ENCODE data around the gene PHF12.

DNA sequence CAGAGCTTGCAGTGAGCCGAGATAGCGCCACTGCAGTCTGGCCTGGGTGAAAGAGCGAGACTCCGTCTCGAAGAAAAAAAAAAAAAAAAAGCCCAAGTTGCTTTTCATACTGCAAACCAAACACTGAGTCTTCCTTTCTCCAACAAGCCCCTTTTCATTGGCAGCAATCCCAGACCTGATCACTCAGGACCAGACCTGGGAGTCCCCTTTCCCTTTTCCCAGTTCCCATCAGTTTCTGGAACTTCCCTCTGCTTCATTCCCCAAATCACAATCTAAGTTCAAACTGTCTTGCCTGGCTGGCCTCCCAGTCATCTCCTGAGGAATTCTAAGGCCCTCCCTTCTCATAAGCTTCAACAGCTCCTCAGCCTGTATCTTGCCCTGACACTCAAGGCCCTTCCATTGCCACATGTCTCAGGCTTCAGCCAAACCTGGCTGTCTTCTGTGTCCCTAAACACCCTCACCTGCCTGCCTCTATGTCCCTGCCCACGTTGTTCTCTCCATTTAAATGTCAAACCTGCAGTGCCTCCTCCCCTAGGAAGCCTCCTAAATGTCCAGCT lies 11.8 kb upstream of the PHF12 start:
- no peak for TF ChIP-seq CTCF (IDR thresholded peaks at IDR 0.05 in 8 of 11, conservative IDR thresholded peaks at IDR 0.05 in 3 of 11)
- no peak for TF ChIP-seq POLR2AphosphoS5 (IDR thresholded peaks at IDR 0.05)
